Loucy (cell line): ENCODE data around the gene CNTNAP2.

Experiments
- H2AFZ ChIP-seq: fragments of 200-600 bp; sonication (generic); 2 replicates; pipeline ENCODE4 v1.6.0; 2016; ENCODE audit warnings: antibody characterized with exemption, mild to moderate bottlenecking, low read length, moderate library complexity
- H3F3A ChIP-seq: fragments of 200-600 bp; 2 replicates; pipeline ENCODE4 v1.6.0; 2016; ENCODE audit warnings: antibody characterized with exemption, low read depth, mild to moderate bottlenecking
- H3K27me3 ChIP-seq: fragments of 200-600 bp; sonication (generic); 2 replicates; pipeline ENCODE4 v1.6.1; 2014; ENCODE audit warnings: low read length, mild to moderate bottlenecking; ENCODE audit not compliant: insufficient read depth, poor library complexity, severe bottlenecking
- H3K36me3 ChIP-seq: fragments of 200-600 bp; sonication (generic); 2 replicates; pipeline ENCODE4 v1.6.1; 2016; ENCODE audit warnings: low read length; ENCODE audit not compliant: insufficient read depth
- H3K4me1 ChIP-seq: fragments of 200-600 bp; sonication (generic); 2 replicates; pipeline ENCODE4 v1.5.1; 2014; ENCODE audit warnings: low read length, mild to moderate bottlenecking; ENCODE audit not compliant: insufficient read depth, poor library complexity, severe bottlenecking
- H3K4me2 ChIP-seq: fragments of 200-600 bp; sonication (generic); 2 replicates; pipeline ENCODE4 v1.6.0; 2014; ENCODE audit warnings: antibody characterized with exemption, low read length, low read depth, mild to moderate bottlenecking; ENCODE audit not compliant: poor library complexity, severe bottlenecking
- H3K4me3 ChIP-seq: fragments of 200-600 bp; sonication (generic); 2 replicates; pipeline ENCODE4 v1.5.1; 2014; ENCODE audit warnings: low read length, mild to moderate bottlenecking, mixed read lengths; ENCODE audit not compliant: poor library complexity, severe bottlenecking
- H3K79me2 ChIP-seq: fragments of 200-600 bp; sonication (generic); 2 replicates; pipeline ENCODE4 v1.6.1; 2014; ENCODE audit warnings: low read length; ENCODE audit not compliant: insufficient read depth
- H3K9ac ChIP-seq: fragments of 200-600 bp; sonication (generic); 2 replicates; pipeline ENCODE4 v1.6.0; 2014; ENCODE audit warnings: mild to moderate bottlenecking, low read depth, low read length, moderate library complexity; ENCODE audit not compliant: poor library complexity, severe bottlenecking
- H3K9me2 ChIP-seq: fragments of 200-600 bp; sonication (generic); replicated peaks from 2 replicates; pipeline ENCODE4 v1.6.1; 2016; ENCODE audit warnings: low read depth, low read length, mixed read lengths
- H3K9me3 ChIP-seq: fragments of 200-600 bp; sonication (generic); 2 replicates; pipeline ENCODE4 v1.6.1; 2014; ENCODE audit warnings: mild to moderate bottlenecking, antibody characterized with exemption, low read length, low read depth; ENCODE audit not compliant: insufficient read depth
- H4K20me1 ChIP-seq: fragments of 200-600 bp; sonication (generic); 2 replicates; pipeline ENCODE4 v1.6.0; 2014; ENCODE audit warnings: antibody characterized with exemption, low read length, mild to moderate bottlenecking; ENCODE audit not compliant: insufficient read depth, poor library complexity, severe bottlenecking
- CTCF ChIP-seq: fragments of 200-600 bp; sonication (generic); conservative IDR thresholded peaks from 2 replicates; pipeline ENCODE4 v1.5.1; 2014; ENCODE audit warnings: mild to moderate bottlenecking, antibody characterized with exemption, low read length
- EZH2phosphoT487 ChIP-seq: fragments of 200-600 bp; IDR thresholded peaks from 2 replicates; pipeline ENCODE4 v1.6.1; 2018; ENCODE audit warnings: antibody characterized with exemption, mild to moderate bottlenecking, moderate library complexity, borderline replicate concordance

CNTNAP2 gene

GRCh38 chr7:148335790-148336189 lies 2219.2 kb downstream of the CNTNAP2 start:
- peaks cover 7% of the 10 kb centered on the region; the same call in 1 of the 2 replicates for H3K9me3 ChIP-seq
- no peak overlapping the region for H3K4me3 ChIP-seq
- no peak overlapping the region for H3K9ac ChIP-seq
- no peak overlapping the region for H2AFZ ChIP-seq
- no peaks in the 10 kb centered on the region for H4K20me1 ChIP-seq
- TF ChIP-seq CTCF (no peak), EZH2phosphoT487 (no peak)
- no peaks in the 10 kb centered on the region for H3K27me3 ChIP-seq
- no peaks in the 10 kb centered on the region for H3K36me3 ChIP-seq
- no peaks in the 10 kb centered on the region for H3K4me1 ChIP-seq
- H3F3A ChIP-seq: no peaks in the 10 kb centered on the region
- no peaks in the 10 kb centered on the region for H3K9me2 ChIP-seq
- H3K4me2 ChIP-seq: no peak overlapping the region
- H3K79me2 ChIP-seq: no peaks in the 10 kb centered on the region

GRCh38 chr7:148336411-148336810 lies 2219.8 kb downstream of the CNTNAP2 start:
- no peak overlapping the region for H3K4me3 ChIP-seq
- no peaks in the 10 kb centered on the region for H3K4me1 ChIP-seq
- TF ChIP-seq CTCF (no peak), EZH2phosphoT487 (no peak)
- H3F3A ChIP-seq: no peaks in the 10 kb centered on the region
- H4K20me1 ChIP-seq: no peaks in the 10 kb centered on the region
- no peaks in the 10 kb centered on the region for H3K79me2 ChIP-seq
- H2AFZ ChIP-seq: no peak overlapping the region
- H3K9me3 ChIP-seq: peaks cover 1% of the 10 kb centered on the region; the same call in 1 of the 2 replicates
- H3K36me3 ChIP-seq: no peaks in the 10 kb centered on the region
- H3K27me3 ChIP-seq: no peaks in the 10 kb centered on the region
- no peaks in the 10 kb centered on the region for H3K9me2 ChIP-seq
- no peak overlapping the region for H3K9ac ChIP-seq
- H3K4me2 ChIP-seq: no peak overlapping the region

DNA sequence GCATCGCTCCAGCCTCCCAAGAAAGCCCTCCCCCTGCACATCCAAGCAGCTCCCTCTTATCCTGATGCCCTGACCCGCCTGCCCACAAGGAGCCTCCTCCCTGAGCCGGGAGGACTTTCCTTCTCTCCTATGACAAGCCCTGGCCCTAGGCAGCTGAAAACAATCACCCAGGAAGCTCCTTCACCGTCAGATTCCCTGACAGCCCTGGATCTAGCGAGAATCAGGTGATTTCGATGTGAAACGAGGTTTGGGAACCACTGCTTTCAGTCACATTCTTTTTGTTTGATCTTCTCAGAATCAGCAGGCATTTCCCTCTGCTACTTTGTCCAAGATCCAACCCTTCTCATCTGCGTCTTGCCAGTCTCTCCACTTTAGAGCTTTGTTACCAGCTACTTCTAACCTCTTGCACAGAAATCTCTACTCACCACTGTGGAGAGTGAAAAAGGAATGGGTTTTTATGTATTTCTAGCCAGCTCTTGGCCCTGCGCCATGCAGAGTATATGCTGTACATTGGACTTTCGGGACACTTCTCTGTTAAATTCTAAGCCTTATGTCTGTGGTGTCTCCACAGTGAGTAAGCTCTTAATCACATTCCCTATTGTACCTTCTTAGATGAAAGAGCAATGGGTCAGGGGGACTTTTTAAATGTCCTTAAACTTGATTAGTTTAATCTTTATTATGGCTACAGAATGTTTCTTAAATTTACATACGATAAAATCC lies 2220.8 kb downstream of the CNTNAP2 start:
- TF ChIP-seq CTCF (no peak), EZH2phosphoT487 (no peak)
- Histone ChIP-seq H3K4me3 (no peak overlapping the region), H3K79me2 (no peaks in the 10 kb centered on the region), H3K4me2 (no peak overlapping the region), H2AFZ (no peak overlapping the region), H3K27me3 (no peaks in the 10 kb centered on the region), H3K4me1 (no peaks in the 10 kb centered on the region), H3K36me3 (no peaks in the 10 kb centered on the region), H3K9ac (no peak overlapping the region), H3K9me2 (no peaks in the 10 kb centered on the region), H3K9me3 (no peaks in the 10 kb centered on the region), H4K20me1 (no peaks in the 10 kb centered on the region), H3F3A (no peaks in the 10 kb centered on the region)
